Inferior parietal cortex (tissue), 1 donor: ENCODE data around the gene TMIE.
"Not testable (repeated sequence)": the region's sequence is repeated elsewhere in the genome, so short reads cannot be mapped to it uniquely, and the experiment has no call there.

Source experiments
- DNase-seq: peaks from one replicate; pipeline ENCODE4 v3.0.0-alpha.2; 2016; ENCODE audit errors: extremely low spot score

Gene TMIE

GRCh38 chr3:46722443-46722842 lies 21.3 kb downstream of the TMIE start:
- no peak for DNase-seq

DNA sequence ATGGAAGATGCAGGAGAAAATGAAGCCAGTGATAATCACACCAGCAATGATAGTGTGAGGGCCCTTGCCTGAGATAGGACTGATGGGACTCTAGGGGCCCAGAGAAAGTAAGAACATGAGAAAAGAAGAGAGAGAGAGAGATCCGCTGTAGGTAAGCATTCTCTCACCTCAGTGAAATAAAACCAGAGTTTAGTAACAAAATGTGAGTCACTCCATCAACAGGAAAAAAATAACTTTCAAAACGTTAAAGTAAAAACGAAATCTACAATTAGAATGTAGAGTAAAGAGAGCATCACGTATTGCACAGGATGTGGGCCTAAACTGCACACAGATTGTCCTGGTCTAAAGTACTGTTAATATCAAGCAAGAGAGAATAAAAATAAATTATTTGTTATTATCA lies 23.2 kb downstream of the TMIE start:
- DNase-seq: no peak

- no peak for DNase-seq
These were observed 24.6 kb downstream of the TMIE start for GRCh38 chr3:46725621-46726314.

DNA sequence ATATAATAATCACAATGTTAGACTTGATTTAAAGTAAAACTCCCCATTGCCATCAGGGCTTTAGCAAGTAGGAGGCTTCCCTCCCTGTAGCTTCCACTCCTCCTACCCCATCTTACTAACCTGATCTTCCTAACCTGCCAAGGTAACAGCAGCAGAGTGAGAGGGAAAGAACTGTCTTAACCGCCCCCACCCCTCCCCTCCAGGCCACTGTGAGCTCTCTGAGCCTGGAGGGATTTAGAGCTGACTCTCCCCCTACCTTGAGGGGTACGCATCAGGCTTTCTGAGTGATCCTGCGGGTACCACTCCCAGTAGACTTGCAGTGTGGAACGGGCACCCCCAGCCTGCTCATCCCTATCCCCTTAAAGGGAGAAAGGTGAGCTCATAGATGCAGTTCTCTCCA lies 27.8 kb downstream of the TMIE start:
- DNase-seq: no peak

DNA sequence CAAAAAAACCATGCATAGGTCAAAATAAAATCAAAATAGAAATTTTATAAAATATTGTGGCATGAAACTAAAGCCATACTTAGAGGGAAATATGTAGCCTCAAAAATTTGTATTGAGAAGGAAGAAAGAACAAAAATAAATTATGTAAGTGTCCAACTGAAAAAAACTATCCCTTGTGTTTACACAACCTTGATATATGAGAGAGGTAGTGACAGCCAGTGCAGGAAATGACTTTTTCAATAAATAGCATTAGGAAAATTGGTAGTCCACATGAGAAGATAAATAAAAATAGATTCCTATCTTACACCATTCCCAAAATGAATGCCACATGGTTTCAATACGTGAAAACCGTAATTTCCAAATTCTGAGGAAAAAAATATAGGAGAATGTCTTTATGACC lies 29.6 kb downstream of the TMIE start:
- DNase-seq: no peak

DNA sequence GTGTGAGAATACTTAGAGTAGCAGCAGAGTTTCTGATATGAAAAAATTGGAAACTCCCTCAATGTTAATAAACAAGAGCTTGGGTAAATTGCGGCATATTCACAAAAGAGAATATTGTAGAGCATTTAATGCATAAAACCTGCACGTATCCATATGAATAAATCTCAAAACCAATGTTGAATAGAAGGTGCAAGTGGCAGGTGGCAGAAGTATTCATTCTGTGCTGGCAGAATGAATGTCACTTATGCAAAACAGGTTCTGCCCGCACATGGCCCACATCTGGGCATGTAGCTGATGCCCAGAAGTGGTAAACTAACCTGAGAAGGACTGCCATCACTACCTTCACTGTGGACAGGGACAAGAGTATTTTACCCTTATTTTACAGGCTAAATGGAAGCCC lies 30.6 kb downstream of the TMIE start:
- DNase-seq: no peak

DNA sequence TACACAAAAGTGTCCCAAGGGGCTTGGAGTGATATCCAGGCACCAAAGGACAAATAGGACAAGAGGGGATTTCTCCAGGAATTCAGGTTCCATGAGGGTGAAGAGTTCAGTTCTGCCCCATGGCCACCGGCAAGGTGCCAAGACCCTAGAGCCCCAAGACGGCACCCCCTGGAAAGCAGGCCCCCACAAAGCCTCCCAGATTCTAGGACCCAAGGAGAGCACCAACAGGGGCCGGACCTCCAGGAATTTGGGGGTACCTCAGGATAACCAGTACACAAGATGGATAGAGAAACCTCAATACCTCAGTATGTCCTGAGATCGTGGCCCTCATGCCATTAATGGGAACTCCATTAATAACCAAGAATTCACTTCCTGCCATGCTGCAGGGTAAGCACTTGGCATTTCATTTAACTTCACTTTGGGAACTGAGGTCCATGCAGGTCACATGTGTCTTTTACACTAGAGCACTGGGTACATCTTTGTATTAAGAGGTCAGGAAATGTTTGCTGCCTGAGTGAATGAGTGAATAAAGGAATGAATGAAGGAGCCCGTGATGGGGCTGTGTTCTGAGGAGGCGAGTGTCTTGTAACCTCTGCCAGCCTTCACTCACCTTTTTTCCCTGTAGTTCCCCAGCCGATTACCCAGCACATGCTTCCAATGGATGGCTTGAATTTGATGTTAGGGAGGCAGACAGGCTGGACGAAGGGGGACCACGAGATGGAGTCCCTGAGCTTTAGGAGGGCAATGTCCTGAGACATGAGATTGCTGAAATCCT lies 32.0 kb downstream of the TMIE start:
- DNase-seq: no peak

- no peak for DNase-seq
These were observed 33.6 kb downstream of the TMIE start for GRCh38 chr3:46734773-46735172.

DNA sequence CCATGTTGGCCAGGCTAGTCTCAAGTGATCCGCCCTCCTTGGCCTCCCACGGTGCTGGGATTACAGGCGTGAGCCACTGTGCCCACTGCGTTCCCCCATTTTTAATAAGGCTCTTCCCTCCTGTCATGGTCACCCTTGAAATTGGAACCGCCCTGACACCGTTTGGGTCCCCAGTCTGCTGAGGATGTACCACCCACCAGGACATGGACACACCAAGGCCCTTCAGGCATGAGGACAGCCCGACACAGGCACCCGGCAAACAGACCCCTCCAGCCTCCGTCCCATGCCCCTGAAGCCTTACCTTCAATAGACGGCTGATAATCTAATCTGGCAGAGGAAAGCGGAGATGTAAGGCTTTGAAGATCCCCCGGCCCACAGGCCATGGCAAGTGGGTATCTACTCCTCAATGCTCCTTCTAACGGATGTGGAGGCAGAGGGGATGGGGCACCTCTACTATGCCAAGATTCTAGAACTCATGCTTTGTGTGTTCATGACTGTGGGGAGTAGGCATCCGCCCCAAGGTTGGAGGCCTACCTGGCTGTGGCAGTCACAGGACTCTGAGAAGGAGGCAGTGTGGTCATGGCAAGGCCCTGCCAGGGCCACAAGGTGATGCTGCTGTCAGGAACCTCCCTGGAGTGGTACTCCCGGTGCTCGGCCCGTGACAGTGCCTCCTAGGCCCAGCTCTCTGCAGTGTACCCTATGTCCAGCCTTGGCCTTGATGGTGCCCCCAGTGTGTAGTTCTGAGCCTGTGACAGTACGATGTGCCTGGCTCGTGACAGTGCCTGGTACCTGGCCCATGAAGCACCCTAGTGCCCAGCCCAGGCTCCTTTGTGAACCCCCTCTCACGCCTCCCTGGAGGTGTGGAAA lies 35.0 kb downstream of the TMIE start:
- DNase-seq: no peak

DNA sequence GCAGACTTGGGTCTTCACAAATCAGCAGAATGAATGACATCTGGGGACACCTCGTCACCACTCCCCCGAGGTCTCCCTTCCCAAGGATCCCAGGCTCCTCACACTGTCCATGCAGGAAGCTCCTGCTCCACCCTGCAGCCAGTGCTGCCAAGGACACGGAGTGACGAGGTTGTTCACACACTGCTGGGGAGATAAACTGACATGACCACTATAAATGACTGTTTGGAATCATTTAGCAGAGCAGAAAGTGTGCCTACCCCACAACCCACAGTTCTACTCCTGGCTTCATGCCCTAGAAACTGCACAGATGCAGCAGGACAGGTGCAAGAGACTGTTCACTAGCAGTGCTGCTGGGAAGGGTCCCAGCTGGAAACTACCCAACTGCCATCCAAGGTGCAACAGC lies 36.1 kb downstream of the TMIE start:
- no peak for DNase-seq

- not testable (repeated sequence) for DNase-seq
These were observed 38.4 kb downstream of the TMIE start for GRCh38 chr3:46739565-46739964.

- no peak for DNase-seq
These were observed 41.9 kb downstream of the TMIE start for GRCh38 chr3:46742992-46743585.

GRCh38 chr3:46746711-46747110 lies 45.5 kb downstream of the TMIE start:
- DNase-seq: no peak

DNA sequence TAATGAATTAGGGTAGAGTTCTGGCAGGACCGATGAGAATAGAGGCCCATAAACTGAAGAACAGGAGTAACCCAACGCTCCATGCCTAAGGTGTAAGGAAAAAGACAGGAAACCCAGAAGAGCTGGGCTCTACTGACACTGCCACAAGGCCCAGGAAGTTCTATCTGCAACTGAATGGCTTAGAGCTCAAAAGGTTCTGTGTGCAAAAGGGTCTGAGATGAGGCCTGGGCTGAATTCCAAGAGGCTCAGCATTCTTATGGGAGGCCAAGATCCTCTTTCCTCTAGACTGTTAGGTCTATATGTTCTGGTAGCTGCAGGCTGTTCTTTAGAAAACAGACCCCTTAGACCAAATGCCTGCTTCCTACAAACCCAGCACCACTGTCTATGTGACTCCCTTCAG lies 47.0 kb downstream of the TMIE start:
- DNase-seq: no peak

- DNase-seq: no peak
These were observed 47.9 kb downstream of the TMIE start for GRCh38 chr3:46749129-46749528.

GRCh38 chr3:46750555-46751038 lies 49.4 kb downstream of the TMIE start:
- DNase-seq: no peak

- not testable (repeated sequence) for DNase-seq
These were observed 51.9 kb downstream of the TMIE start for GRCh38 chr3:46753127-46753526.

DNA sequence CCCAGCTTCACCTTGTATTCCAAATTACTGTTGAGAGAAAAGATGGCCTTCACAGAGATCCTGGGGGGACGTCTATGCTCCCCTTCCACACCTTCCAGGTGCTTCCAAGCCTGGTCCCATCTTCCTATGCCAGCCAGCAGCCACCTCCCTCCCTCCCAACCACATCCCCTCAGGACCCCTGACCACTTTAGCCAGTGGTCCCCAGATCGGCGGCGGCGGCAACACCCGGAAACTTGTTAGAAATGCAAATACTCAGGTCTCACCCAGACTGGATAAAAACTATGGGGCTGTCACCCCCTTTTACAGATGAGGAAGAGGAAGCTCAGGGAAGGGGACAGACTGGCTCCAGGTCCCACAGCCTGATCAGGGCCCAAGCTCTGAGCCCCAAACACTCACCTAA lies 54.5 kb downstream of the TMIE start:
- no peak for DNase-seq

- no peak for DNase-seq
These were observed 55.5 kb downstream of the TMIE start for GRCh38 chr3:46756642-46757041.

- DNase-seq: no peak
These were observed 58.3 kb downstream of the TMIE start for GRCh38 chr3:46759239-46760167.
